NCI-H2171 (cell line): ENCODE measurements around the gene CCNH.

ENCODE experiments used
- DNase-seq: peaks from one replicate; lab custom pipeline; 2025; lab: John Stamatoyannopoulos, UW

The CCNH gene

GRCh38 chr5:87412630-87413342 lies at the start of gene CCNH:
Gene CCNH, minus strand, starts transcription at chr5:87412930. Its CDS starts 136 bp downstream, at chr5:87412794.
- DNase-seq: peak; percentile 87

GRCh38 chr5:87457706-87458105 lies 45.0 kb upstream of the CCNH start:
- DNase-seq: no peak

- no peak for DNase-seq
Observed at GRCh38 chr5:87453801-87454200, 41.1 kb upstream of the CCNH start.

- DNase-seq: no peak
Observed at GRCh38 chr5:87452837-87453236, 40.1 kb upstream of the CCNH start.

GRCh38 chr5:87442419-87442818 lies 29.7 kb upstream of the CCNH start:
- DNase-seq: no peak

GRCh38 chr5:87438231-87438630 lies 25.5 kb upstream of the CCNH start:
- no peak for DNase-seq

- DNase-seq: no peak
Observed at GRCh38 chr5:87437724-87438123, 25.0 kb upstream of the CCNH start.

GRCh38 chr5:87435144-87435694 lies 22.5 kb upstream of the CCNH start:
- DNase-seq: no peak

GRCh38 chr5:87434461-87434860 lies 21.7 kb upstream of the CCNH start:
- DNase-seq: no peak

GRCh38 chr5:87433945-87434344 lies 21.2 kb upstream of the CCNH start:
- no peak for DNase-seq

- no peak for DNase-seq
Observed at GRCh38 chr5:87432460-87432859, 19.7 kb upstream of the CCNH start.

- no peak for DNase-seq
Observed at GRCh38 chr5:87430863-87431457, 18.2 kb upstream of the CCNH start.

- DNase-seq: no peak
Observed at GRCh38 chr5:87423755-87424154, 11.0 kb upstream of the CCNH start.

- no peak for DNase-seq
Observed at GRCh38 chr5:87421307-87421706, 8.6 kb upstream of the CCNH start.

- DNase-seq: no peak
Observed at GRCh38 chr5:87418506-87418905, 5.8 kb upstream of the CCNH start.

- no peak for DNase-seq
Observed at GRCh38 chr5:87413343-87413645, 564 bp upstream of the CCNH start.

GRCh38 chr5:87411973-87412629 lies 629 bp downstream of the CCNH start:
- DNase-seq: no peak

GRCh38 chr5:87411586-87411972 lies 1.2 kb downstream of the CCNH start:
- no peak for DNase-seq

GRCh38 chr5:87410931-87411330 lies 1.8 kb downstream of the CCNH start:
- DNase-seq: no peak

GRCh38 chr5:87408204-87408603 lies 4.5 kb downstream of the CCNH start:
- DNase-seq: no peak

- DNase-seq: no peak
Observed at GRCh38 chr5:87405472-87406155, 7.1 kb downstream of the CCNH start.

- DNase-seq: no peak
Observed at GRCh38 chr5:87404359-87404758, 8.4 kb downstream of the CCNH start.

GRCh38 chr5:87403899-87404298 lies 8.8 kb downstream of the CCNH start:
- DNase-seq: no peak
